VCaP (cell line): ENCODE results near the gene FHL1.

Source experiments
- H3K27ac ChIP-seq: fragments of 450-650 bp; 2 replicates; pipeline ENCODE4 v1.5.1; 2017
- TF ChIP-seq, protein P1 (sequence below): fragments of 450-650 bp; conservative IDR thresholded peaks from 2 replicates; pipeline ENCODE4 v1.5.1; 2017; ENCODE audit warnings: mild to moderate bottlenecking, moderate library complexity

Gene FHL1

DNA sequence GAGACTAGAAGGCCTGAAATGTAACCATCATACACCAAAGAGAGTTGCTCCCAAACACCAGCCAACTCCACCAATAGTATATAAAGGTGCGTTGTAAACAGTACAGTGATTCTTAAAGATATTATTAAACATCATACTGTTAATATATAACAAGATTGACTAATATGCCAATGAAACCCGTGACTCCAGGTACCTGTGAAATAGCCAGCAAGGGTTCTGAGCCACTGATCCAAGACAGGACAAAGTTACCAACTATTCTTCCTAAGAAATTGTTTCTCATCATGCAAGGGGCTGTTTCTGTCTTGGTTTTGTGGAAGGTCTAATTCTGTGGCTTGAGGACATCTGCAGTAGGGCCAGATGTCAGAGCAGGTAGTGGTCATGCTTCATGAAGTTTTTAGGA lies 47.2 kb downstream of the FHL1 start:
- TF ChIP-seq, protein P1, sequence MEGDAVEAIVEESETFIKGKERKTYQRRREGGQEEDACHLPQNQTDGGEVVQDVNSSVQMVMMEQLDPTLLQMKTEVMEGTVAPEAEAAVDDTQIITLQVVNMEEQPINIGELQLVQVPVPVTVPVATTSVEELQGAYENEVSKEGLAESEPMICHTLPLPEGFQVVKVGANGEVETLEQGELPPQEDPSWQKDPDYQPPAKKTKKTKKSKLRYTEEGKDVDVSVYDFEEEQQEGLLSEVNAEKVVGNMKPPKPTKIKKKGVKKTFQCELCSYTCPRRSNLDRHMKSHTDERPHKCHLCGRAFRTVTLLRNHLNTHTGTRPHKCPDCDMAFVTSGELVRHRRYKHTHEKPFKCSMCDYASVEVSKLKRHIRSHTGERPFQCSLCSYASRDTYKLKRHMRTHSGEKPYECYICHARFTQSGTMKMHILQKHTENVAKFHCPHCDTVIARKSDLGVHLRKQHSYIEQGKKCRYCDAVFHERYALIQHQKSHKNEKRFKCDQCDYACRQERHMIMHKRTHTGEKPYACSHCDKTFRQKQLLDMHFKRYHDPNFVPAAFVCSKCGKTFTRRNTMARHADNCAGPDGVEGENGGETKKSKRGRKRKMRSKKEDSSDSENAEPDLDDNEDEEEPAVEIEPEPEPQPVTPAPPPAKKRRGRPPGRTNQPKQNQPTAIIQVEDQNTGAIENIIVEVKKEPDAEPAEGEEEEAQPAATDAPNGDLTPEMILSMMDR = no peak
- H3K27ac ChIP-seq = no peak overlapping the region

DNA sequence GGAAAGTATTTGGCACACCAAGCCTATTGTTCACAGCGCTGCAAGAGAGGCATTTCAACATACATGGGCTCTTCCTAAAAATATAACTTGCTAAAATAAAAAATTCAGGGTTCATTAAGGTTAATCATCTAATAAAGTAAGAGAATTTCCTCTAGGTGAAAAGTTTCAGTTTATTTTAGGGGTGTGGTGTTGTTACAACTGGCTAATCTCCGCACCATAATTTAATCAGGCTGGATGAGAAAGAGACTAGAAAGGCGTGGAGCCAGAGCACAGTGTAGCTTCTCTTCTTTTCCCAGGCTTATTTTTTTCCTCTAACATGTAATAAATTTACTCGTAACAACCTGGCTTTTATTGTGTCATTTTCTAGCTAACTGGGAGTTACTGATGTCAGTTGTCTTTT lies 47.9 kb downstream of the FHL1 start:
- TF ChIP-seq, protein P1 = no peak
- no peak overlapping the region for H3K27ac ChIP-seq

DNA sequence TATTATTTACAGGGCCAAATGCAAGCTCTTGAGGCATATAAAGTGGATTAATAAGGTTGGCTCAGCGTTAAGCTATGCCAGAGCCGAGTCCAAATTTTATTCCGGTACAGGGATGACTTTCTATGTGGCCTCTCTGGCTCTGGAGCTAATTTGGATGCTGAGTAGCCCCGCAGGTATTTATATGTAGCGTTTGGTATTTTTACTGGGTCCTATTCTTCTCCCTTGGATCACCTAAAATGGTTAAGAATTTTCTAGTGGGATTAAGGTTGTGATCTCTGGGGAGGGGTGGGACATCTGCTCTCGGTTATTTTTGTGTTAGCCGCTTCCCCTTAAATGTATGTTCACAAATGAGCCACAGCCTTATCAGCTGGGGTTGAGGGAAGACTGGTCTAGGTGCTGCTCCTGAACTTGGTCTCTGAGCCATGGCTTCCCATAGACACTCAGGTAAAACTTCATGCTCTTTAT lies 49.4 kb downstream of the FHL1 start:
- TF ChIP-seq, protein P1 = no peak
- no peak overlapping the region for H3K27ac ChIP-seq

DNA sequence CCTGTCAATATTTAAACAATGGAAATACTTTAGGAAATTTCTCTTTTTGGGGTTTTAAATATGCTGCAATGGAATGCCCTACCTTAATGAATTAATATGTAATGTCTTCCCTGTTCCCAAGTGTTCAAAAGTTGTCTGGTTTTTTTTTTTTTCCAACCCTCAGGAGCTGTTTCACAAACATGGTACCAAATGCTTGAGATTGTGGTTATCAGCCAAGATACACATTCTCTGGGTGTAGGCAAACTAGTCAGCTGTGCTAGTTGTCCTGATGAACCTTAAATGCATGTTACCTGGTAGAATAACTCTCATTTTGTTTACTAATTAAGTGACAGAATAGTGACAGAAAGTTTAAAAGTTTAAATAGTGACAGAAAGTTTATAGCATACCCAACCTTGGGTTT lies 50.7 kb downstream of the FHL1 start:
- H3K27ac ChIP-seq = no peak overlapping the region
- TF ChIP-seq, protein P1 = no peak

DNA sequence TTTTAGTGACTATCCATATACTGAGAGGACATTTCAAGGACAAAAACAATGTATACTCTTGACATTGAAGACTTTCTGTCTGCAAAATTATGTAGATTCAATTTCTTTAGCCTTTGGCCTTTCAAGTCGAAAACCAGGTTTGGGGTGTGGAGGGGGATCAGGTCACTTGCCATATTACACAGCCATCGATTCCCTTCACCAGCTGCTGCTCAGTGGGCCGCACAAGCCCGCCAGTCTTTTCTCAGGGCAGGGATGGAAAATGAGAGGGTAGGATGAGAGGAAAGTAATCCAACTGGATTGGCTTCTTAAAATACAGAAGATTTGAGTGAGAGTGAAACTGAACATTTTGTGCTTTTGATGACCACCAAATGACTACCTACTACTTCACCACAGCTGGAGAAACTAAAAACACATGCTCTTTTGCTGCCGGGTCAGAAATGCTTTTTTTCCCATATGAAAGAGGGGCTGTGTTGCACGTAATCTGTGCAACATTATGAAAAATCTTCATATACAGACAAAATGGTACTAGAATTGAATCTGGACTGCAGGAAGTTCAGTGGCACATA lies 51.4 kb downstream of the FHL1 start:
- TF ChIP-seq, protein P1 = no peak
- no peak overlapping the region for H3K27ac ChIP-seq

DNA sequence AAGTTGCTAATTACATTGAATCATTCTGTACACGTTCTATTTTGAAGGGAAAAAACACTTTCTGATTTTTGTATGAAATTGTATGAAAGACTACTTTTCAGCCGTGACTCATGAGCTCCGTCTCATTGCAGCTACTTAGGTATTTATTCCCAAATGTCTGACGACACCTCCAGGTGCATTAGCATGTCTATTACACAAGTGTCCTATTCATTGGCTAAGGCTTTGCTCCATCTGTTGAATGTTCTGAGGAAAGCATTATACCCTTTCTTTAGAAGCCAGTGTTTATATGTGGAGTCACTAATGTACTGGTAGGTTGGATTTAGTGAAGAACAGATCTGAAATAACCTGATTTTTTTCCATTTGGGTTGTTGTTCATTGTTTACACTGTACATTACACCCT lies 52.0 kb downstream of the FHL1 start:
- TF ChIP-seq, protein P1 = no peak
- H3K27ac ChIP-seq = no peak overlapping the region

DNA sequence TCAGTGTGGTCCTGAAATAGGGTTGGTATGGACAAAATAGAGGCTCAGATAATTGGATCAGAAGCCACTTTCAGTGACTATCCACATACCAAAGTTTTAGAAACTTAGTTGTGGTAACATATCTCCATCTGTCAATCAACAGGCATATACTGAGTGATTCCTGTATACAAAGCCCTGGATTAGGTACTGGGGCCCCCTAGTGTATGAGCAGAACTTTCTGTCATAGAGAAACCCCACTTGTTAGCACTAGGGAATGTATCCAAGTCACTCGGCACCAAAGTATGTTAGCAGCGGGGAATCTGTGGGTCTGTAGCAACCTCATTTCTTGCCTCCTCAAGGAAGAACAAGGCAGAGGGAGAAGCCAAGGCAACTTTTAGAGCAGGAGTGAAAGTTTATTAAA lies 53.1 kb downstream of the FHL1 start:
- no peak overlapping the region for H3K27ac ChIP-seq
- TF ChIP-seq, protein P1 = 0 out of 2 replicates have a peak, but pooled peaks have one; percentile 13
